SK-N-SH (cell line): Measurements from ENCODE around the gene CPVL. TPM values are rescaled to one million over a fixed set of nuclear protein-coding genes. Genes with fewer than 3 reads are reported as not detected.

Source experiments
- CTCF ChIA-PET: fragments of 300-600, 350-600 bp; formaldehyde crosslinking; extraction: SDS; loops from one replicate; lab custom pipeline; 2021; lab: Yijun Ruan, JAX
- POLR2A ChIA-PET: fragments of 350-600 bp; sonication (Branson Sonifier 250); formaldehyde crosslinking; extraction: SDS; loops from one replicate; lab custom pipeline; 2020; ENCODE audit warnings: antibody characterized with exemption, inconsistent platforms; lab: Yijun Ruan, JAX
- DNase-seq: peaks from one replicate; pipeline ENCODE4 v3.0.0; 2012
- H2AFZ ChIP-seq: fragments of 200-600 bp; sonication (generic); 2 replicates; pipeline ENCODE4 v1.8.1; 2016; ENCODE audit warnings: antibody characterized with exemption, mild to moderate bottlenecking, low read depth
- H3F3A ChIP-seq: fragments of 200-600 bp; sonication (generic); replicated peaks from 2 replicates; pipeline ENCODE3; 2016; ENCODE audit warnings: antibody characterized with exemption, mild to moderate bottlenecking; ENCODE audit not compliant: insufficient read depth
- H3K27ac ChIP-seq, 2 experiments: fragments of 200-500 bp in 1 of 2; fragments of 200-600 bp in 1 of 2; sonication (Bioruptor generic) in 1 of 2; sonication (generic), shearing (Covaris generic) in 1 of 2; 2 replicates each; pipeline versions ENCODE4 v1.5.1 to v1.6.1; 2014 to 2016; ENCODE audit warnings: low read depth in 2 of 2, inconsistent platforms in 1 of 2, low read length in 1 of 2, mild to moderate bottlenecking in 1 of 2, mixed read lengths in 1 of 2
- H3K27me3 ChIP-seq: fragments of 200-600 bp; sonication (generic), shearing (Covaris generic); 2 replicates; pipeline ENCODE4 v1.6.1; 2016; ENCODE audit warnings: mixed run types; ENCODE audit not compliant: insufficient read depth
- H3K36me3 ChIP-seq, 2 experiments: fragments of 200-500 bp in 1 of 2; fragments of 200-600 bp in 1 of 2; sonication (Bioruptor generic) in 1 of 2; sonication (generic) in 1 of 2; replicated peaks in 1 of 2; 2 replicates each; pipeline versions ENCODE3 to v1.5.1; 2014 to 2016; ENCODE audit warnings: low read length in 1 of 2, mild to moderate bottlenecking in 1 of 2; ENCODE audit not compliant: insufficient read depth in 2 of 2, control insufficient read depth in 1 of 2
- H3K4me1 ChIP-seq, 2 experiments: fragments of 200-500 bp in 1 of 2; fragments of 200-600 bp in 1 of 2; sonication (Bioruptor generic) in 1 of 2; sonication (generic), shearing (Covaris generic) in 1 of 2; 2 replicates each; pipeline versions ENCODE4 v1.5.1 to v1.6.1; 2014 to 2016; ENCODE audit warnings: low read depth in 1 of 2, low read length in 1 of 2, mixed run types in 1 of 2; ENCODE audit not compliant: insufficient read depth in 2 of 2, control insufficient read depth in 1 of 2
- H3K4me2 ChIP-seq: fragments of 200-600 bp; sonication (generic), shearing (Covaris generic); 2 replicates; pipeline ENCODE4 v1.6.1; 2017; ENCODE audit warnings: mixed run types
- H3K4me3 ChIP-seq, 2 experiments: fragments of 200-500 bp in 1 of 2; fragments of 200-600 bp in 1 of 2; sonication (Bioruptor generic) in 1 of 2; sonication (generic), shearing (Covaris generic) in 1 of 2; 2 replicates each; pipeline versions ENCODE4 v1.5.1 to v1.8.1; 2014 to 2016; ENCODE audit warnings: low read depth in 2 of 2, inconsistent platforms in 1 of 2, low read length in 1 of 2, mild to moderate bottlenecking in 1 of 2, mixed read lengths in 1 of 2, moderate library complexity in 1 of 2
- H3K79me2 ChIP-seq: fragments of 200-600 bp; sonication (generic); 2 replicates; pipeline ENCODE4 v1.8.1; 2017; ENCODE audit warnings: mild to moderate bottlenecking; ENCODE audit not compliant: insufficient read depth
- H3K9ac ChIP-seq: fragments of 200-600 bp; sonication (generic); 2 replicates; pipeline ENCODE4 v1.6.1; 2017; ENCODE audit warnings: mixed run types
- H3K9me2 ChIP-seq: fragments of 200-600 bp; sonication (generic); 2 replicates; pipeline ENCODE4 v1.6.1; 2017; ENCODE audit warnings: mixed run types
- H3K9me3 ChIP-seq: fragments of 200-600 bp; sonication (generic); 2 replicates; pipeline ENCODE4 v1.6.1; 2017; ENCODE audit warnings: mixed run types, mild to moderate bottlenecking, moderate library complexity
- H4K20me1 ChIP-seq: fragments of 200-600 bp; sonication (generic); 2 replicates; pipeline ENCODE4 v1.6.1; 2017; ENCODE audit warnings: mild to moderate bottlenecking, mixed run types; ENCODE audit not compliant: insufficient read depth
- ELF1 ChIP-seq: IDR thresholded peaks from 2 replicates; pipeline ENCODE4 v1.4.0; 2012
- EZH2phosphoT487 ChIP-seq: fragments of 200-600 bp; sonication (generic); IDR thresholded peaks from 2 replicates; pipeline ENCODE4 v1.6.1; 2017; ENCODE audit warnings: low read depth, mixed run types, mild to moderate bottlenecking, antibody characterized with exemption, moderate library complexity, borderline replicate concordance
- FOXJ3 ChIP-seq: sonication (generic); formaldehyde crosslinking; IDR thresholded peaks from 2 replicates; pipeline ENCODE4 v1.5.1; 2020; ENCODE audit warnings: mild to moderate bottlenecking, missing genetic modification reagents
- FOXM1 ChIP-seq: IDR thresholded peaks from 2 replicates; pipeline ENCODE4 v1.4.0; 2012; ENCODE audit warnings: low read depth, mild to moderate bottlenecking
- GATA2 ChIP-seq: sonication (generic); formaldehyde crosslinking; IDR thresholded peaks from 2 replicates; pipeline ENCODE4 v1.5.0; 2020; ENCODE audit warnings: mild to moderate bottlenecking, missing genetic modification reagents
- MEF2A ChIP-seq: IDR thresholded peaks from 2 replicates; pipeline ENCODE4 v1.4.0; 2012; ENCODE audit warnings: low read depth, borderline replicate concordance
- NFIC ChIP-seq: IDR thresholded peaks from 2 replicates; pipeline ENCODE4 v1.4.0; 2012; ENCODE audit warnings: borderline replicate concordance
- POLR2AphosphoS5 ChIP-seq: IDR thresholded peaks from 2 replicates; pipeline ENCODE4 v1.6.1; 2012; ENCODE audit warnings: low read depth, low read length
- RFX5 ChIP-seq: IDR thresholded peaks from 2 replicates; pipeline ENCODE4 v1.6.1; 2012; ENCODE audit warnings: mild to moderate bottlenecking, improper control_type of control experiment, low read length
- RXRA ChIP-seq: IDR thresholded peaks from 2 replicates; pipeline ENCODE4 v1.4.0; 2012; ENCODE audit warnings: low read depth, mild to moderate bottlenecking, borderline replicate concordance
- SIN3A ChIP-seq: IDR thresholded peaks from 2 replicates; pipeline ENCODE4 v1.6.1; 2012; ENCODE audit warnings: low read depth, mild to moderate bottlenecking, low read length, moderate library complexity, borderline replicate concordance
- TCF12 ChIP-seq: IDR thresholded peaks from 2 replicates; pipeline ENCODE4 v1.4.0; 2012
- TEAD4 ChIP-seq: IDR thresholded peaks from 2 replicates; pipeline ENCODE4 v1.4.0; 2012; ENCODE audit warnings: mild to moderate bottlenecking, borderline replicate concordance; ENCODE audit not compliant: insufficient read depth
- YY1 ChIP-seq: IDR thresholded peaks from 2 replicates; pipeline ENCODE4 v1.4.0; 2012; ENCODE audit warnings: low read depth, mild to moderate bottlenecking
- WGBS: methylation state at CpG from one replicate; pipeline ENCODE4 v1.1.6; 2017; ENCODE audit warnings: low lambda C conversion rate; 5-methylcytosine and 5-hydroxymethylcytosine counted together
- polyA plus RNA-seq, 3 experiments: library from polyadenylated mRNA; depleted of rRNA; stranded (reverse); fragments of >200 nt; gene quantifications; 2 replicates each; pipeline ENCODE4 v1.2.3, GENCODE V29; 2012
- TF ChIP-seq, protein P1 (sequence below): fragments of 200-600 bp; sonication (generic); IDR thresholded peaks from 2 replicates; pipeline ENCODE4 v1.6.1; 2017; ENCODE audit warnings: antibody characterized with exemption, mild to moderate bottlenecking, moderate library complexity
- TF ChIP-seq, protein P2 (sequence below): fragments of 150-350 bp; IDR thresholded peaks from 2 replicates; pipeline ENCODE4 v1.6.1; 2017; ENCODE audit warnings: antibody characterized with exemption, low read length, low read depth, borderline replicate concordance
- TF ChIP-seq, protein P3 (sequence below): IDR thresholded peaks from 2 replicates; pipeline ENCODE4 v1.4.0; 2012; ENCODE audit warnings: low read depth, borderline replicate concordance

Gene CPVL
- polyA plus RNA-seq, 1 of the 3 experiments (the other 2 are of a cell fraction), result not detected

GRCh38 chr7:29139796-29140195, 6.5 kb downstream of the CPVL start:
- ChIA-PET POLR2A (no interaction called here), CTCF (interaction anchor here (1.5 kb wide), 2 partner anchors 216 to 219 kb away, joined by 3 to 7 read pairs; no protein-coding TSS in a partner anchor)
- Histone ChIP-seq H3K9ac (no peak overlapping the region), H3K27ac (no peak overlapping the region), H3K4me3 (no peak overlapping the region), H4K20me1 (no peaks in the 10 kb centered on the region), H3K9me3 (no peaks in the 10 kb centered on the region), H3K4me1 (no peaks in the 10 kb centered on the region), H3K36me3 (no peaks in the 10 kb centered on the region), H3F3A (no peaks in the 10 kb centered on the region), H3K9me2 (no peaks in the 10 kb centered on the region), H3K79me2 (no peaks in the 10 kb centered on the region), H3K4me2 (no peak overlapping the region), H2AFZ (no peak overlapping the region), H3K27me3 (no peaks in the 10 kb centered on the region; the same call in 1 of the 2 replicates)
- TF ChIP-seq RXRA (no peak), YY1 (no peak), TCF12 (no peak), RFX5 (no peak), EZH2phosphoT487 (no peak), MEF2A (no peak), POLR2AphosphoS5 (no peak), TEAD4 (no peak), NFIC (no peak), SIN3A (no peak), FOXJ3 (CRISPR knock-in tag) (no peak), ELF1 (no peak), FOXM1 (no peak), GATA2 (CRISPR knock-in tag) (no peak)
- TF ChIP-seq, protein P1, sequence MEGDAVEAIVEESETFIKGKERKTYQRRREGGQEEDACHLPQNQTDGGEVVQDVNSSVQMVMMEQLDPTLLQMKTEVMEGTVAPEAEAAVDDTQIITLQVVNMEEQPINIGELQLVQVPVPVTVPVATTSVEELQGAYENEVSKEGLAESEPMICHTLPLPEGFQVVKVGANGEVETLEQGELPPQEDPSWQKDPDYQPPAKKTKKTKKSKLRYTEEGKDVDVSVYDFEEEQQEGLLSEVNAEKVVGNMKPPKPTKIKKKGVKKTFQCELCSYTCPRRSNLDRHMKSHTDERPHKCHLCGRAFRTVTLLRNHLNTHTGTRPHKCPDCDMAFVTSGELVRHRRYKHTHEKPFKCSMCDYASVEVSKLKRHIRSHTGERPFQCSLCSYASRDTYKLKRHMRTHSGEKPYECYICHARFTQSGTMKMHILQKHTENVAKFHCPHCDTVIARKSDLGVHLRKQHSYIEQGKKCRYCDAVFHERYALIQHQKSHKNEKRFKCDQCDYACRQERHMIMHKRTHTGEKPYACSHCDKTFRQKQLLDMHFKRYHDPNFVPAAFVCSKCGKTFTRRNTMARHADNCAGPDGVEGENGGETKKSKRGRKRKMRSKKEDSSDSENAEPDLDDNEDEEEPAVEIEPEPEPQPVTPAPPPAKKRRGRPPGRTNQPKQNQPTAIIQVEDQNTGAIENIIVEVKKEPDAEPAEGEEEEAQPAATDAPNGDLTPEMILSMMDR, result no peak
- TF ChIP-seq, protein P2, sequence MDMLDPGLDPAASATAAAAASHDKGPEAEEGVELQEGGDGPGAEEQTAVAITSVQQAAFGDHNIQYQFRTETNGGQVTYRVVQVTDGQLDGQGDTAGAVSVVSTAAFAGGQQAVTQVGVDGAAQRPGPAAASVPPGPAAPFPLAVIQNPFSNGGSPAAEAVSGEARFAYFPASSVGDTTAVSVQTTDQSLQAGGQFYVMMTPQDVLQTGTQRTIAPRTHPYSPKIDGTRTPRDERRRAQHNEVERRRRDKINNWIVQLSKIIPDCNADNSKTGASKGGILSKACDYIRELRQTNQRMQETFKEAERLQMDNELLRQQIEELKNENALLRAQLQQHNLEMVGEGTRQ, result no peak
- TF ChIP-seq, protein P3, sequence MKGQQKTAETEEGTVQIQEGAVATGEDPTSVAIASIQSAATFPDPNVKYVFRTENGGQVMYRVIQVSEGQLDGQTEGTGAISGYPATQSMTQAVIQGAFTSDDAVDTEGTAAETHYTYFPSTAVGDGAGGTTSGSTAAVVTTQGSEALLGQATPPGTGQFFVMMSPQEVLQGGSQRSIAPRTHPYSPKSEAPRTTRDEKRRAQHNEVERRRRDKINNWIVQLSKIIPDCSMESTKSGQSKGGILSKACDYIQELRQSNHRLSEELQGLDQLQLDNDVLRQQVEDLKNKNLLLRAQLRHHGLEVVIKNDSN, result no peak
- WGBS, result 39% methylated on average over 4 of the region's 4 CpGs
- DNase-seq, result no peak
